ENCODE data around the gene MYL6B.

- no peak for TF ChIP-seq GATA2 (IDR thresholded peaks at IDR 0.05; ENCODE audit: low read depth, low read length)
- no peak for TF ChIP-seq GATA3 (IDR thresholded peaks at IDR 0.05; ENCODE audit: low read depth, low read length)
Observed at GRCh38 chr12:56155256-56155845, 3.0 kb downstream of the MYL6B start.
